Keratinocyte (primary cell): Measurements from ENCODE around the gene ZNF169. TPM values are rescaled to one million over a fixed set of nuclear protein-coding genes. Genes with fewer than 3 reads are reported as not detected.

Experiments used
- DNase-seq: peaks from one replicate; pipeline ENCODE4 v3.0.0-alpha.2; 2011; ENCODE audit warnings: low read depth, missing footprints, low spot score
- FAIRE-seq: peaks from 2 replicates; lab custom pipeline; 2011; peaks lifted over from hg19 to GRCh38; lab: Jason Lieb, UNC
- H2AFZ ChIP-seq: 2 replicates; pipeline ENCODE4 v1.6.0; 2012; ENCODE audit warnings: low read length, control low read depth, inconsistent platforms; ENCODE audit not compliant: control insufficient read depth
- H3K27ac ChIP-seq: 2 replicates; pipeline ENCODE4 v1.5.1; 2011; ENCODE audit warnings: low read length; ENCODE audit not compliant: control insufficient read depth, insufficient read depth
- H3K27me3 ChIP-seq: 3 replicates; pipeline ENCODE4 v1.6.0; 2011; ENCODE audit warnings: low read length; ENCODE audit not compliant: control insufficient read depth, insufficient read depth; ENCODE audit errors: extremely low read depth
- H3K36me3 ChIP-seq, 2 experiments: 2 replicates in 1 of 2; 3 replicates in 1 of 2; pipeline ENCODE4 v1.5.1; 2011; ENCODE audit warnings: low read length in 2 of 2, mild to moderate bottlenecking in 1 of 2; ENCODE audit not compliant: control insufficient read depth in 2 of 2, insufficient read depth in 2 of 2; ENCODE audit errors: extremely low read depth in 1 of 2
- H3K4me1 ChIP-seq: 3 replicates; pipeline ENCODE4 v1.5.1; 2011; ENCODE audit warnings: low read length; ENCODE audit not compliant: control insufficient read depth, insufficient read depth; ENCODE audit errors: extremely low read depth
- H3K4me2 ChIP-seq: 3 replicates; pipeline ENCODE4 v1.6.0; 2011; ENCODE audit warnings: low read depth, low read length; ENCODE audit not compliant: control insufficient read depth, insufficient read depth; ENCODE audit errors: extremely low read depth
- H3K4me3 ChIP-seq, 3 experiments: fragments of 200-600 bp in 1 of 3; sonication (generic) in 1 of 3; 2 replicates in 2 of 3; 3 replicates in 1 of 3; pipeline ENCODE4 v1.5.1; 2011 to 2016; ENCODE audit warnings: low read length in 3 of 3, mild to moderate bottlenecking in 3 of 3, control low read depth in 2 of 3, inconsistent platforms in 1 of 3, low read depth in 1 of 3, mixed read lengths in 1 of 3, mixed run types in 1 of 3, moderate library complexity in 1 of 3; ENCODE audit not compliant: control insufficient read depth in 2 of 3, insufficient read depth in 2 of 3; ENCODE audit errors: extremely low read depth in 1 of 3
- H3K79me2 ChIP-seq: 2 replicates; pipeline ENCODE4 v1.6.0; 2012; ENCODE audit warnings: low read length; ENCODE audit not compliant: control insufficient read depth, insufficient read depth
- H3K9ac ChIP-seq: 3 replicates; pipeline ENCODE4 v1.6.0; 2011; ENCODE audit warnings: low read length; ENCODE audit not compliant: control insufficient read depth, insufficient read depth; ENCODE audit errors: extremely low read depth
- H3K9me1 ChIP-seq: 3 replicates; pipeline ENCODE4 v1.6.0; 2011; ENCODE audit warnings: low read length; ENCODE audit not compliant: control insufficient read depth, insufficient read depth; ENCODE audit errors: extremely low read depth
- H3K9me3 ChIP-seq: 2 replicates; pipeline ENCODE4 v1.5.1; 2012; ENCODE audit warnings: low read depth, low read length; ENCODE audit not compliant: control insufficient read depth
- H4K20me1 ChIP-seq: 3 replicates; pipeline ENCODE4 v1.6.0; 2011; ENCODE audit warnings: low read length; ENCODE audit not compliant: control insufficient read depth, insufficient read depth; ENCODE audit errors: extremely low read depth
- EZH2 ChIP-seq: IDR thresholded peaks from one replicate; pipeline ENCODE4 v1.6.1; 2012; ENCODE audit warnings: inconsistent platforms, mild to moderate bottlenecking, low read length, moderate library complexity
- dilution Hi-C: fragments of 300-500 bp; cut with MboI; formaldehyde crosslinking; loops from one replicate; pipeline ENCODE4 v1.7.0; 2020; ENCODE audit warnings: low sequenced_read_pairs; ENCODE audit not compliant: extremely low pct_ligation_motif_present
- polyA plus RNA-seq, 5 experiments: library from polyadenylated mRNA; depleted of rRNA in 3 of 5; stranded (reverse) in 3 of 5; stranded (forward) in 1 of 5; unstranded in 1 of 5; fragments of >200 nt; gene quantifications; 1 replicate in 1 of 5; 2 replicates in 3 of 5; 3 replicates in 1 of 5; pipeline versions ENCODE4 v1.2.1 to v1.2.3, GENCODE V29; 2011 to 2012; ENCODE audit warnings: missing spikeins in 2 of 5, low read depth in 1 of 5, low replicate concordance in 1 of 5
- TF ChIP-seq, protein P1 (sequence below), 3 experiments: IDR thresholded peaks in 1 of 3; conservative IDR thresholded peaks in 1 of 3; optimal IDR thresholded peaks in 1 of 3; 2 replicates in 2 of 3; 3 replicates in 1 of 3; pipeline versions ENCODE3 to v1.5.1; 2011; ENCODE audit warnings: low read length in 3 of 3, mild to moderate bottlenecking in 3 of 3, moderate library complexity in 2 of 3, control low read depth in 1 of 3, inconsistent platforms in 1 of 3; ENCODE audit not compliant: insufficient read depth in 2 of 3; ENCODE audit errors: extremely low read depth in 1 of 3

The ZNF169 gene
- polyA plus RNA-seq, 1 donor (not counting 4 experiments of a cell fraction or from before 2014, with no cell fraction given), result 3.7 TPM

DNA sequence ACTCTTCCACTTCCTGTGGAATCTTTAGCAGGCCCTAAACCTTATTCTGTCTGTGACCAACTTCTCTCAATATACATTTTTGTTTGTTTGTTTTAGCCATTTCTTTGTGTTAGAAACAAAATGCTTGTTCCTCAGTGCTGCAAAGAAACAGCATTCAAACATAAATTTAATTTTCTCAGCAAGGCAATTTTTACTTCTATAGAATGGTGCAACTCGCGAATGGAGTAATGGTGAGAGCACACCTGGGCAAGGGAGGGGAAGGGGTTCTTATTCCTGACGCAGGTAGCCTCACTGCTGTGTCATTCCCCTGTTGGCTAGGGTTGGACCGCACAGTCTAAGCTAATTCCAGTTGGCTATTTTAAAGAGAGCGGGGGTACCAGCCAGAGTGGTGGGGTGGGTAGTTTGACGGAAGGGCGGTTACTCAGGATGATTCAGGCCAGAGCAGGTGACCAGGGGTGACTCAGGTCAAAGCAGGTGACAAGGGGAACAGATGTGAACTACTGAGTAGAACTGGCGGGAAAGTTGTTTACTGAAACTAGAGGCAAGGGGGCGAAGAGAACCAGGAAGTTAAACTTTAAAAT is 21.4 kb downstream of the ZNF169 start:
- no peak for TF ChIP-seq EZH2
- TF ChIP-seq, protein P1, sequence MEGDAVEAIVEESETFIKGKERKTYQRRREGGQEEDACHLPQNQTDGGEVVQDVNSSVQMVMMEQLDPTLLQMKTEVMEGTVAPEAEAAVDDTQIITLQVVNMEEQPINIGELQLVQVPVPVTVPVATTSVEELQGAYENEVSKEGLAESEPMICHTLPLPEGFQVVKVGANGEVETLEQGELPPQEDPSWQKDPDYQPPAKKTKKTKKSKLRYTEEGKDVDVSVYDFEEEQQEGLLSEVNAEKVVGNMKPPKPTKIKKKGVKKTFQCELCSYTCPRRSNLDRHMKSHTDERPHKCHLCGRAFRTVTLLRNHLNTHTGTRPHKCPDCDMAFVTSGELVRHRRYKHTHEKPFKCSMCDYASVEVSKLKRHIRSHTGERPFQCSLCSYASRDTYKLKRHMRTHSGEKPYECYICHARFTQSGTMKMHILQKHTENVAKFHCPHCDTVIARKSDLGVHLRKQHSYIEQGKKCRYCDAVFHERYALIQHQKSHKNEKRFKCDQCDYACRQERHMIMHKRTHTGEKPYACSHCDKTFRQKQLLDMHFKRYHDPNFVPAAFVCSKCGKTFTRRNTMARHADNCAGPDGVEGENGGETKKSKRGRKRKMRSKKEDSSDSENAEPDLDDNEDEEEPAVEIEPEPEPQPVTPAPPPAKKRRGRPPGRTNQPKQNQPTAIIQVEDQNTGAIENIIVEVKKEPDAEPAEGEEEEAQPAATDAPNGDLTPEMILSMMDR (optimal IDR thresholded peaks at IDR 0.05 in 1 of 3, IDR thresholded peaks at IDR 0.05 in 1 of 3, conservative IDR thresholded peaks at IDR 0.05 in 1 of 3; ENCODE audit: extremely low read depth in 1 of 3, insufficient read depth in 2 of 3, low read length in 3 of 3), result no peak
- no peak overlapping the region for H3K9ac ChIP-seq
- FAIRE-seq, result no peak
- H3K4me3 ChIP-seq, result no peak overlapping the region
- H2AFZ ChIP-seq, result no peak overlapping the region
- no peaks in the 10 kb centered on the region for H3K36me3 ChIP-seq
- no peaks in the 10 kb centered on the region for H3K79me2 ChIP-seq
- no peak overlapping the region for H3K4me2 ChIP-seq
- H4K20me1 ChIP-seq, result no peaks in the 10 kb centered on the region
- H3K27me3 ChIP-seq, result no peaks in the 10 kb centered on the region
- H3K9me1 ChIP-seq, result no peaks in the 10 kb centered on the region
- no peak for DNase-seq
- H3K27ac ChIP-seq, result no peak overlapping the region
- H3K9me3 ChIP-seq, result no peaks in the 10 kb centered on the region
- H3K4me1 ChIP-seq, result no peaks in the 10 kb centered on the region
- dilution Hi-C loops, result no loop called here

DNA sequence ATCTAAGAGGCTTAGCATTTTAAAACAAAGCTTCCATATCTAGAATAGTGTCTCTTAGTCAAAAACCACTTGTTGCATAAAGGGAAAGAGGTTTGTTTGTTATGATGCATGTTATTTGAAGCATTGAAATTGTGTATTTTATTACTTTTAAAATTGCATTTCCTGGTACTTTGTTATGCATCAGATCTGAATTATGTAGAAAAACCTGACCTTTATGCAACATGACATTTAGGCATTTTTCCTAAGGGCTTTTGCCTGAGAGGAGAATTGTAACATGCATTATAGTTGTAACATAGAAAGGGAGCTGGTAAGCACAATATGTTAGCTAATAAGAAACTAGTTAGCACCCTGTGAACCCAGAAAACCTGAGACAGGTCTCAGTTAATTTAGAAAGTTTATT is 22.0 kb downstream of the ZNF169 start:
- dilution Hi-C loops, result no loop called here
- H3K9me1 ChIP-seq, result no peaks in the 10 kb centered on the region
- H4K20me1 ChIP-seq, result no peaks in the 10 kb centered on the region
- H3K79me2 ChIP-seq, result no peaks in the 10 kb centered on the region
- no peak overlapping the region for H3K9ac ChIP-seq
- FAIRE-seq, result no peak
- no peak overlapping the region for H3K4me2 ChIP-seq
- H3K9me3 ChIP-seq, result no peaks in the 10 kb centered on the region
- no peaks in the 10 kb centered on the region for H3K36me3 ChIP-seq
- no peak for DNase-seq
- H3K4me1 ChIP-seq, result no peaks in the 10 kb centered on the region
- H3K27ac ChIP-seq, result no peak overlapping the region
- no peak overlapping the region for H3K4me3 ChIP-seq
- no peak overlapping the region for H2AFZ ChIP-seq
- TF ChIP-seq EZH2, result no peak
- TF ChIP-seq, protein P1 (optimal IDR thresholded peaks at IDR 0.05 in 1 of 3, IDR thresholded peaks at IDR 0.05 in 1 of 3, conservative IDR thresholded peaks at IDR 0.05 in 1 of 3; ENCODE audit: extremely low read depth in 1 of 3, insufficient read depth in 2 of 3, low read length in 3 of 3), result no peak
- H3K27me3 ChIP-seq, result no peaks in the 10 kb centered on the region
